OCI-LY7 (cell line): ENCODE results near the gene ZBED4. TPM values are rescaled to one million over a fixed set of nuclear protein-coding genes. Genes with fewer than 3 reads are reported as not detected.

Experiments used
- BruUV-seq: library from RNA; stranded (reverse); fragments of 400-500 nt; replicated peaks from 2 replicates; lab custom pipeline; 2021; lab: Mats Ljungman, UMichigan
- CTCF ChIA-PET: fragments of 300-600 bp; sonication (Branson Sonifier 250); formaldehyde crosslinking; loops from one replicate; lab custom pipeline; 2022; ENCODE audit warnings: antibody characterized with exemption; ENCODE audit not compliant: unreplicated experiment; lab: Charles Lee
- POLR2A ChIA-PET: fragments of 300-600 bp; sonication (Branson Sonifier 250); formaldehyde crosslinking; loops from one replicate; lab custom pipeline; 2022; ENCODE audit warnings: antibody characterized with exemption; lab: Charles Lee
- DNase-seq: peaks from one replicate; pipeline ENCODE4 v3.0.0-alpha.2; 2015; ENCODE audit warnings: low spot score
- H2AFZ ChIP-seq: fragments of 200-600 bp; sonication (generic), shearing (Covaris generic); 2 replicates; pipeline ENCODE4 v1.6.1; 2014; ENCODE audit warnings: mild to moderate bottlenecking, antibody characterized with exemption, low read length, moderate library complexity
- H3K27ac ChIP-seq: fragments of 200-600 bp; sonication (generic); 2 replicates; pipeline ENCODE4 v1.5.1; 2014; ENCODE audit warnings: mixed run types, low read depth, mild to moderate bottlenecking, moderate library complexity, low read length, inconsistent platforms; ENCODE audit not compliant: poor library complexity, severe bottlenecking
- H3K36me3 ChIP-seq: fragments of 200-600 bp; sonication (generic); 2 replicates; pipeline ENCODE4 v1.6.1; 2014; ENCODE audit warnings: mild to moderate bottlenecking, antibody characterized with exemption, low read length, moderate library complexity, mixed read lengths; ENCODE audit not compliant: insufficient read depth
- H3K4me1 ChIP-seq: fragments of 200-600 bp; sonication (generic); 2 replicates; pipeline ENCODE4 v1.5.1; 2014; ENCODE audit warnings: mild to moderate bottlenecking, low read length; ENCODE audit not compliant: insufficient read depth, poor library complexity, severe bottlenecking
- H3K4me2 ChIP-seq: fragments of 200-600 bp; sonication (generic); 2 replicates; pipeline ENCODE4 v1.6.1; 2014; ENCODE audit warnings: mild to moderate bottlenecking, low read length
- H3K4me3 ChIP-seq: fragments of 200-600 bp; sonication (generic); 2 replicates; pipeline ENCODE4 v1.5.1; 2014; ENCODE audit warnings: mild to moderate bottlenecking, low read depth, low read length; ENCODE audit not compliant: poor library complexity, severe bottlenecking
- H3K79me2 ChIP-seq: fragments of 200-600 bp; sonication (generic); 2 replicates; pipeline ENCODE4 v1.6.1; 2016; ENCODE audit warnings: low read depth, mild to moderate bottlenecking, low read length, moderate library complexity, mixed read lengths; ENCODE audit not compliant: insufficient read depth
- H3K9me2 ChIP-seq: fragments of 200-600 bp; sonication (generic); 2 replicates; pipeline ENCODE4 v1.6.1; 2016; ENCODE audit warnings: mild to moderate bottlenecking, low read length, mixed read lengths; ENCODE audit not compliant: insufficient read depth
- H3K9me3 ChIP-seq: fragments of 200-600 bp; sonication (generic); 2 replicates; pipeline ENCODE4 v1.6.1; 2014; ENCODE audit warnings: mild to moderate bottlenecking, mixed run types, low read length, mixed read lengths
- H4K20me1 ChIP-seq: fragments of 200-600 bp; sonication (generic); 2 replicates; pipeline ENCODE4 v1.6.1; 2014; ENCODE audit warnings: mild to moderate bottlenecking, antibody characterized with exemption, low read length, moderate library complexity, mixed read lengths; ENCODE audit not compliant: insufficient read depth
- CTCF ChIP-seq: fragments of 200-600 bp; sonication (generic); conservative IDR thresholded peaks from 2 replicates; pipeline ENCODE4 v1.5.1; 2014; ENCODE audit warnings: mild to moderate bottlenecking, antibody characterized with exemption, low read length, moderate library complexity, mixed read lengths
- EZH2phosphoT487 ChIP-seq: fragments of 200-600 bp; sonication (generic); IDR thresholded peaks from 2 replicates; pipeline ENCODE4 v1.6.1; 2018; ENCODE audit warnings: low read depth, borderline replicate concordance, mild to moderate bottlenecking, mixed run types, antibody characterized with exemption, low read length, moderate library complexity, mixed read lengths
- intact Hi-C: fragments of 100-400 bp; cut with micrococcal nuclease; formaldehyde crosslinking; loops from one replicate; pipeline ENCODE4 v1.10.0; 2022; ENCODE audit not compliant: unreplicated experiment
- total RNA-seq, 2 experiments: library from RNA; depleted of rRNA in 1 of 2; stranded (reverse); fragments of >200 nt in 1 of 2; shearing (Covaris generic) in 1 of 2; gene quantifications; 2 replicates each; pipeline ENCODE4 v1.2.3, GENCODE V29; 2014 to 2022

The ZBED4 gene
- total RNA-seq, 2 experiments from 2014 or later: 30.4 to 31.6 TPM

GRCh38 chr22:49871482-49871881, 17.8 kb downstream of the ZBED4 start:
- ChIA-PET CTCF (no interaction called here), POLR2A (interaction anchor here (1.5 kb wide), 1 partner anchor 54 kb away, joined by 3 read pairs; no protein-coding TSS in a partner anchor)
- Histone ChIP-seq H3K4me3 (no peak overlapping the region), H3K79me2 (peaks cover 79% of the 10 kb centered on the region), H3K9me3 (peaks cover 18% of the 10 kb centered on the region; the same call in 1 of the 2 replicates), H3K27ac (no peak overlapping the region), H3K9me2 (no peaks in the 10 kb centered on the region), H3K36me3 (peaks cover 50% of the 10 kb centered on the region), H4K20me1 (no peaks in the 10 kb centered on the region), H3K4me2 (no peak overlapping the region), H3K4me1 (no peaks in the 10 kb centered on the region), H2AFZ (no peak overlapping the region)
- intact Hi-C loops: no loop called here
- TF ChIP-seq CTCF (no peak), EZH2phosphoT487 (no peak)
- BruUV-seq: no TSS peak
- no peak for DNase-seq

GRCh38 chr22:49872347-49872746, 18.7 kb downstream of the ZBED4 start:
- BruUV-seq: no TSS peak
- POLR2A ChIA-PET: interaction anchor here (0.7 kb wide), 1 partner anchor 86 kb away, joined by 4 read pairs; no protein-coding TSS in a partner anchor

More at GRCh38 chr22:49872347-49872746, 18.7 kb downstream of the ZBED4 start:
- Histone ChIP-seq H3K9me2 (no peaks in the 10 kb centered on the region), H3K79me2 (peaks cover 76% of the 10 kb centered on the region), H3K9me3 (peaks cover 18% of the 10 kb centered on the region; the same call in 1 of the 2 replicates), H3K4me1 (no peaks in the 10 kb centered on the region), H3K27ac (no peak overlapping the region), H4K20me1 (no peaks in the 10 kb centered on the region), H3K4me3 (no peak overlapping the region), H3K36me3 (peaks cover 47% of the 10 kb centered on the region), H3K4me2 (no peak overlapping the region), H2AFZ (no peak overlapping the region)
- TF ChIP-seq EZH2phosphoT487 (no peak), CTCF (no peak)
- intact Hi-C loops: no loop called here
- CTCF ChIA-PET: no interaction called here
- DNase-seq: no peak
